Testis (tissue), 2 donors: ENCODE data around the gene DNAI1.

Experiments
- CTCF ChIP-seq, 3 experiments: fragments of 450-650 bp in 2 of 3; fragments of 200-600 bp in 1 of 3; sonication (generic) in 1 of 3; IDR thresholded peaks; one replicate each; pipeline ENCODE4 v1.5.1; 2016 to 2019; ENCODE audit warnings: antibody characterized with exemption in 3 of 3, mild to moderate bottlenecking in 2 of 3, moderate library complexity in 1 of 3
- POLR2A ChIP-seq: fragments of 450-650 bp; IDR thresholded peaks from one replicate; pipeline ENCODE4 v1.6.1; 2017; ENCODE audit warnings: antibody characterized with exemption, mild to moderate bottlenecking, moderate library complexity

- TF ChIP-seq CTCF (IDR thresholded peaks at IDR 0.05) (peak; percentile 63 to 77 (median 75)), POLR2A (no peak)
Measured at GRCh38 chr9:34546834-34547827, 88.5 kb downstream of the DNAI1 start.
